Measurements from ENCODE around the gene PET117.

DNA sequence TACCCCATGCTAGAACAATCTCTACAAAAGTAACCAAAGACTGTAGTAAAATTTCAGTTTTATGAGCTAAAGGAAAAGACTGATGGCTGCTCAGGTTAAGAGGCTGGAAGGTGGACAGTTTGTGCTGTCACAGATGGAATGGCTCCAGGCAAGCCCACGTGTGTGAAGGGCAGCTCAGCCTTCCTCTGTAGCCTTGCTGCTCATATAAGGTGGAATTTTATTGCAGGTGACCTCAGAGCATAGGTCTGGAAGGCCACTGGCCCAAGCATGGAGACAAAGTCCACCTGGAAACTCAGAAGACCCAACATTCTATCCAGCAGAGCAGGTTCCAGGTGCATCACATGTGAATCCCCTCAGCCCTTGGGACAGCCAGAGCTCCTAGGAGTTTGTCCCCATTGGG lies 53.6 kb downstream of the PET117 start:
- TF ChIP-seq, protein P1, sequence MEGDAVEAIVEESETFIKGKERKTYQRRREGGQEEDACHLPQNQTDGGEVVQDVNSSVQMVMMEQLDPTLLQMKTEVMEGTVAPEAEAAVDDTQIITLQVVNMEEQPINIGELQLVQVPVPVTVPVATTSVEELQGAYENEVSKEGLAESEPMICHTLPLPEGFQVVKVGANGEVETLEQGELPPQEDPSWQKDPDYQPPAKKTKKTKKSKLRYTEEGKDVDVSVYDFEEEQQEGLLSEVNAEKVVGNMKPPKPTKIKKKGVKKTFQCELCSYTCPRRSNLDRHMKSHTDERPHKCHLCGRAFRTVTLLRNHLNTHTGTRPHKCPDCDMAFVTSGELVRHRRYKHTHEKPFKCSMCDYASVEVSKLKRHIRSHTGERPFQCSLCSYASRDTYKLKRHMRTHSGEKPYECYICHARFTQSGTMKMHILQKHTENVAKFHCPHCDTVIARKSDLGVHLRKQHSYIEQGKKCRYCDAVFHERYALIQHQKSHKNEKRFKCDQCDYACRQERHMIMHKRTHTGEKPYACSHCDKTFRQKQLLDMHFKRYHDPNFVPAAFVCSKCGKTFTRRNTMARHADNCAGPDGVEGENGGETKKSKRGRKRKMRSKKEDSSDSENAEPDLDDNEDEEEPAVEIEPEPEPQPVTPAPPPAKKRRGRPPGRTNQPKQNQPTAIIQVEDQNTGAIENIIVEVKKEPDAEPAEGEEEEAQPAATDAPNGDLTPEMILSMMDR (IDR thresholded peaks at IDR 0.05; ENCODE audit: low read depth, low read length): no peak
- no peak for TF ChIP-seq POLR2A (IDR thresholded peaks at IDR 0.05; ENCODE audit: extremely low read depth, insufficient read length)
- TF ChIP-seq, protein P2, sequence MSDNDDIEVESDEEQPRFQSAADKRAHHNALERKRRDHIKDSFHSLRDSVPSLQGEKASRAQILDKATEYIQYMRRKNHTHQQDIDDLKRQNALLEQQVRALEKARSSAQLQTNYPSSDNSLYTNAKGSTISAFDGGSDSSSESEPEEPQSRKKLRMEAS (IDR thresholded peaks at IDR 0.05; ENCODE audit: low read depth, low read length): no peak
- no peak for TF ChIP-seq MYC (IDR thresholded peaks at IDR 0.05; ENCODE audit: low read depth, low read length)

Measured in NB4 (cell line).